OCI-LY7 (cell line): ENCODE results near the gene DBNL. TPM values are rescaled to one million over a fixed set of nuclear protein-coding genes. Genes with fewer than 3 reads are reported as not detected.

ENCODE experiments used
- BruUV-seq: library from RNA; stranded (reverse); fragments of 400-500 nt; replicated peaks from 2 replicates; lab custom pipeline; 2021; lab: Mats Ljungman, UMichigan
- CTCF ChIA-PET: fragments of 300-600 bp; sonication (Branson Sonifier 250); formaldehyde crosslinking; loops from one replicate; lab custom pipeline; 2022; ENCODE audit warnings: antibody characterized with exemption; ENCODE audit not compliant: unreplicated experiment; lab: Charles Lee
- POLR2A ChIA-PET: fragments of 300-600 bp; sonication (Branson Sonifier 250); formaldehyde crosslinking; loops from one replicate; lab custom pipeline; 2022; ENCODE audit warnings: antibody characterized with exemption; lab: Charles Lee
- DNase-seq: peaks from one replicate; pipeline ENCODE4 v3.0.0-alpha.2; 2015; ENCODE audit warnings: low spot score
- H2AFZ ChIP-seq: fragments of 200-600 bp; sonication (generic), shearing (Covaris generic); 2 replicates; pipeline ENCODE4 v1.6.1; 2014; ENCODE audit warnings: mild to moderate bottlenecking, antibody characterized with exemption, low read length, moderate library complexity
- H3K27ac ChIP-seq: fragments of 200-600 bp; sonication (generic); 2 replicates; pipeline ENCODE4 v1.5.1; 2014; ENCODE audit warnings: mixed run types, low read depth, mild to moderate bottlenecking, moderate library complexity, low read length, inconsistent platforms; ENCODE audit not compliant: poor library complexity, severe bottlenecking
- H3K36me3 ChIP-seq: fragments of 200-600 bp; sonication (generic); 2 replicates; pipeline ENCODE4 v1.6.1; 2014; ENCODE audit warnings: mild to moderate bottlenecking, antibody characterized with exemption, low read length, moderate library complexity, mixed read lengths; ENCODE audit not compliant: insufficient read depth
- H3K4me1 ChIP-seq: fragments of 200-600 bp; sonication (generic); 2 replicates; pipeline ENCODE4 v1.5.1; 2014; ENCODE audit warnings: mild to moderate bottlenecking, low read length; ENCODE audit not compliant: insufficient read depth, poor library complexity, severe bottlenecking
- H3K4me2 ChIP-seq: fragments of 200-600 bp; sonication (generic); 2 replicates; pipeline ENCODE4 v1.6.1; 2014; ENCODE audit warnings: mild to moderate bottlenecking, low read length
- H3K4me3 ChIP-seq: fragments of 200-600 bp; sonication (generic); 2 replicates; pipeline ENCODE4 v1.5.1; 2014; ENCODE audit warnings: mild to moderate bottlenecking, low read depth, low read length; ENCODE audit not compliant: poor library complexity, severe bottlenecking
- H3K79me2 ChIP-seq: fragments of 200-600 bp; sonication (generic); 2 replicates; pipeline ENCODE4 v1.6.1; 2016; ENCODE audit warnings: low read depth, mild to moderate bottlenecking, low read length, moderate library complexity, mixed read lengths; ENCODE audit not compliant: insufficient read depth
- H3K9me2 ChIP-seq: fragments of 200-600 bp; sonication (generic); 2 replicates; pipeline ENCODE4 v1.6.1; 2016; ENCODE audit warnings: mild to moderate bottlenecking, low read length, mixed read lengths; ENCODE audit not compliant: insufficient read depth
- H3K9me3 ChIP-seq: fragments of 200-600 bp; sonication (generic); 2 replicates; pipeline ENCODE4 v1.6.1; 2014; ENCODE audit warnings: mild to moderate bottlenecking, mixed run types, low read length, mixed read lengths
- H4K20me1 ChIP-seq: fragments of 200-600 bp; sonication (generic); 2 replicates; pipeline ENCODE4 v1.6.1; 2014; ENCODE audit warnings: mild to moderate bottlenecking, antibody characterized with exemption, low read length, moderate library complexity, mixed read lengths; ENCODE audit not compliant: insufficient read depth
- CTCF ChIP-seq: fragments of 200-600 bp; sonication (generic); conservative IDR thresholded peaks from 2 replicates; pipeline ENCODE4 v1.5.1; 2014; ENCODE audit warnings: mild to moderate bottlenecking, antibody characterized with exemption, low read length, moderate library complexity, mixed read lengths
- EZH2phosphoT487 ChIP-seq: fragments of 200-600 bp; sonication (generic); IDR thresholded peaks from 2 replicates; pipeline ENCODE4 v1.6.1; 2018; ENCODE audit warnings: low read depth, borderline replicate concordance, mild to moderate bottlenecking, mixed run types, antibody characterized with exemption, low read length, moderate library complexity, mixed read lengths
- intact Hi-C: fragments of 100-400 bp; cut with micrococcal nuclease; formaldehyde crosslinking; loops from one replicate; pipeline ENCODE4 v1.10.0; 2022; ENCODE audit not compliant: unreplicated experiment
- total RNA-seq, 2 experiments: library from RNA; depleted of rRNA in 1 of 2; stranded (reverse); fragments of >200 nt in 1 of 2; shearing (Covaris generic) in 1 of 2; gene quantifications; 2 replicates each; pipeline ENCODE4 v1.2.3, GENCODE V29; 2014 to 2022

DBNL gene
- total RNA-seq, 2 experiments from 2014 or later = 124 to 137 TPM

GRCh38 chr7:44100458-44101302, 56.2 kb downstream of the DBNL start:
- no TSS peak for BruUV-seq
- peak overlapping the region; percentile 16; the same call in 1 of the 2 replicates for H2AFZ ChIP-seq
- H3K4me2 ChIP-seq = peak overlapping the region; percentile 71
- no peaks in the 10 kb centered on the region for H3K79me2 ChIP-seq
- H3K36me3 ChIP-seq = no peaks in the 10 kb centered on the region
- H3K4me3 ChIP-seq = peak overlapping the region; percentile 53
- DNase-seq = peak; percentile 84
- peak overlapping the region; percentile 98 for H3K27ac ChIP-seq
- H4K20me1 ChIP-seq = no peaks in the 10 kb centered on the region
- H3K9me3 ChIP-seq = no peaks in the 10 kb centered on the region
- peaks cover 98% of the 10 kb centered on the region for H3K4me1 ChIP-seq
- no peak for TF ChIP-seq EZH2phosphoT487
- no peak for TF ChIP-seq CTCF
- CTCF ChIA-PET = interaction anchor here (0.6 to 1.0 kb wide), 2 partner anchors 11 to 56 kb away, joined by 3 to 4 read pairs; no protein-coding TSS in a partner anchor
- intact Hi-C loops = no loop called here
- no peaks in the 10 kb centered on the region for H3K9me2 ChIP-seq
- POLR2A ChIA-PET = interaction anchor here (0.8 to 1.8 kb wide), 3 partner anchors 22 to 27 kb away, joined by 3 to 11 read pairs (median 3); partner anchors contain the start of gene POLD2

GRCh38 chr7:44101303-44101965, 56.9 kb downstream of the DBNL start:
- TF ChIP-seq CTCF (no peak), EZH2phosphoT487 (no peak)
- no peak for DNase-seq
- CTCF ChIA-PET = interaction anchor here (1.0 to 1.4 kb wide), 3 partner anchors 20 to 56 kb away, joined by 3 to 25 read pairs (median 3); partner anchors contain the start of gene POLD2
- no peaks in the 10 kb centered on the region for H3K9me2 ChIP-seq
- peak overlapping the region; percentile 53 for H3K4me3 ChIP-seq
- H3K36me3 ChIP-seq = no peaks in the 10 kb centered on the region
- no peaks in the 10 kb centered on the region for H3K79me2 ChIP-seq
- H3K9me3 ChIP-seq = no peaks in the 10 kb centered on the region
- no peaks in the 10 kb centered on the region for H4K20me1 ChIP-seq
- peak overlapping the region; percentile 98 for H3K27ac ChIP-seq
- H3K4me1 ChIP-seq = peaks cover 96% of the 10 kb centered on the region
- intact Hi-C loops = no loop called here
- peak overlapping the region; percentile 16; the same call in 1 of the 2 replicates for H2AFZ ChIP-seq
- POLR2A ChIA-PET = interaction anchor here (0.6 to 1.8 kb wide), 5 partner anchors 20 to 381 kb away, joined by 3 to 11 read pairs (median 3); partner anchors contain the start of gene POLD2
- BruUV-seq = no TSS peak
- H3K4me2 ChIP-seq = peak overlapping the region; percentile 71
